SHP77 treated with DMSO at 0.1 percent for 48 hours (cell line): ENCODE data around the gene ZNF687.

ENCODE experiments used
- DNase-seq: peaks from one replicate; lab custom pipeline; 2025; lab: John Stamatoyannopoulos, UW

The ZNF687 gene

DNA sequence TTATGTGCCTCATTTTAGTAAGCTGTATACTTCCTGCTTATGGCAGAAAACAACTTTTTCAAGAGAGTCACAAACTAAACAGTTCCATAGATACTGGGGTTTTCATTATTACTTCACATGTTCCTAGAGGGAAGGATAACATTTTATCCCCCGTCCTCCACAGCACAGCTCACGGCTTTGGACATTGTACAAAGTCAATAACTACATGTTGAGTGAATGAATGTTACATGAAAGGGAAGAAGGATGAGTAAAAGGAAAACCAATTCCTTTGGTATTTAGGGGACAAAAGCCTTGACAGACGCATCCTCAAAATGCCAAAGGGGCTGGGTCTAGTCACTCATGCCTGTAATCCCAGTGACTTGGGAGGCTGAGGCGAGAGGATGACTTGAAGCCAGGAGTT, 30.3 kb downstream of the ZNF687 start:
- no peak for DNase-seq

DNA sequence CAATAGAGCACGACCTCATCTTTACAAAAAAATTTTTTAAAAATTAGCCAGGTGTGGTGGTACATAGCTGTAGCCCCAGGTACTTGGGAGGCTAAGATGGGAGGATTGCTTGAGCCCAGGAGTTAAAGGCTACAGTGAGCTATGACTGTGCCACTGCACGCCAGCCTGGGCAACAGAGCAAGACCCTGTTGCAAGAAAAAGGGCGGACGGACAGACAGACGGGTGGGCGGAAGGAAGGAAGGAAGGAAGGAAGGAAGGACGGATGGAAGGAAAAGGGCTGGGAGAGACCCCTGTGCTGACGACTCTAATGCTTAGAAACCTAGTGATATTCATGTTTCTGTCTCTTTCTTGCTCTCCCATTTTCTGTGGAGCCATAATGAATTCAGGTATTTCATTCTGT, 30.7 kb downstream of the ZNF687 start:
- no peak for DNase-seq

DNA sequence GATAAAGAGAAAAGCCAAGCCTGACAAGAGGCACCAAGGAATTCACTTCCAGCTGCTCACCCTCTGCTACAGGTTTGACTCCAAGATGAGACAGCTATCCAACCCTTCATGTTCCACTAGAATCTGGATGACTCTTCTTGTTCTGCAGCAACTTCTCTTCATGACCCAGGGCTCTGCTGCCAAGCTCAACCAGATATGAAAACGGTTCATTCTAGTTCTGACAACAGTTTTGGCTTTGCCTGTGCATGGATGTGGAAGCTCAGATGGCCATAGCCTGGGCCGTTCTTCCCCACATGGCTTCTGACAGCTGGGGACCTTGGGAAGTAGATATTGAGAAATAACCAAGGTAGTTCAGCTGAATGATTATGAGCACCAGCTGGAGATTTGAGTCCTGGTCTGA, 31.4 kb downstream of the ZNF687 start:
- DNase-seq = no peak

DNA sequence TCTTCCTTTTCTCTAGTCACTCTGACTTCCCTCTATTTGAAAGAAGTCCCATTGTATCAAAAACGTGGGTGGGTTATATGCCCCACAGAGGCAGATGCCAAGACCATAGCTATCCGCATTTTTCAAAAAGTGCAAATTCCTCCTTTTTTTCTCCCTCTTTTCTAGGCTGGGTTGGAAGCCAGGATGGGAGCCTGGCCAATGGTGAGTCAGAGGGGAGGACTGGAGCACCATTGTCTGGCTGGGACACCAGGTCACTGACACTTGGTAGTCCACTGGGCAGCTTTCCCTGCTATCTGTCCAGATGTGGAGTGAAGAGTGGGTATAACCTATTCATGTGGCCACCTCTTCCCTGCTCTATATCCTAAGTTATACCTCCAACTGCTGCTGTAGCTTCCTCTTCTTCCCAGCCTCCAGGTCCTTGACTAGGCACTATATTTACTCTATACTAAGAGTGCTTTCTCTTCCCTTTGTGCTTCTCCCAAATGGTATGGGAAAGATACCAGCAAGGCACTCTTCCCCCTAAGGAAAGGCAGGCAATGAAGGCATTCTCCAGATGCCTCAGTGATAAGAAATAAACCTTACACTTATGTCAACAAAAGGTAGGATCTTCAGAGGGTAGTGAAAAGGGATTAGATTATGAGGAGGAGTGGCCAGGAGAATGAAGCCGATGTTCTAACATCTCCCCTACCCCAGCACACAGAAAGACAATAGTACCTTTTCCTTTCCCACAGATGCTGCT, 32.2 kb downstream of the ZNF687 start:
- no peak for DNase-seq

DNA sequence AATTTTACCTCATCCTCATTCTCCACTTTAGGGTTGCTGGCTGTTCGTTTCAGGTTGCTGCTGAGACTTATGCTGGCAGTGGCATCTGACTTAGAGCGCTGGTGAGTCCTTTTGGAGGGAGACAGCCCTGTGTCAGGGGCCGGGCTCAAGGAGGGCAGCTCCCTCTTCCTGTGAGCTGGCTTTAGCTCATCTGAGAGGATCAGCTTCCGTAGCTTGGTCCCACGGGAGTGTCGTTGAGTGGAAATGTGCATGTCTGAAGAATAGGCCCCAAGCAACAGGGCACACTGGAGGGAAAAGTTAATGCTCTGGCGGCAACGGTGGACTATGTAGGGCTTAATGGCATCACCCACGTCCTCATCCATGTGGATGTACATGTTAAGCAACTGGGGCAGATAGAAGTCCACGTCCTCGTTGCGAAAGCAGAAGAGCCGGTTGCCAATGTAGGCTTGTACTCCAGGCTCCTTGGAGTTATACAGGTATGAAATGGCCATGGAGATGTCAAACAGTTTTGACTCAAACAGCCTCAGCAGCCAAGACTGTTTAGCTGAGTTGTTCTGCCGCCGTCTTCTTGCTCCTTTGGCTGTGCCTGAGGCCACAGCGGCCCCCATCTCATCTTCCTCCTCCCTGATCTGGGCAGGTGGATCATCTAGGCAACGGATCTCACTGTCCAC, 33.6 kb downstream of the ZNF687 start:
- DNase-seq = no peak

DNA sequence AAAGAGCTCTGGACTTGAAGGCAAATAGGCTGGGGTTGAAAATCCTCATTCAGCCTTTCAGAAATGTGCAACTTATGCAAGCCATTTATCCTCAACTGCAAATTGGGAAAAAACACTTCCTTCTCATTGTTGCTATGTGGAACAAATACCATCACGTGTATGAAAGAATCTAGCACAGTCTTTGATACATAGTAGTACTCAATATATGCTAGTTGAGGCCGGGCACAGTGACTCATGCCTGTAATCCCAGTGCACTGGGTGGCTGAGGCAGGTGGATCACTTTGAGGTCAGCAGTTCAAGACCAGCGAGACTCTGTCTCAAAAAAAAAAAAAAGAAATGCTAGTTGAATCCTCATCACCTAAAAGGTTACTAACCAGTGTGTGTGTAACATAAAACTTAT, 36.9 kb downstream of the ZNF687 start:
- DNase-seq = no peak

DNA sequence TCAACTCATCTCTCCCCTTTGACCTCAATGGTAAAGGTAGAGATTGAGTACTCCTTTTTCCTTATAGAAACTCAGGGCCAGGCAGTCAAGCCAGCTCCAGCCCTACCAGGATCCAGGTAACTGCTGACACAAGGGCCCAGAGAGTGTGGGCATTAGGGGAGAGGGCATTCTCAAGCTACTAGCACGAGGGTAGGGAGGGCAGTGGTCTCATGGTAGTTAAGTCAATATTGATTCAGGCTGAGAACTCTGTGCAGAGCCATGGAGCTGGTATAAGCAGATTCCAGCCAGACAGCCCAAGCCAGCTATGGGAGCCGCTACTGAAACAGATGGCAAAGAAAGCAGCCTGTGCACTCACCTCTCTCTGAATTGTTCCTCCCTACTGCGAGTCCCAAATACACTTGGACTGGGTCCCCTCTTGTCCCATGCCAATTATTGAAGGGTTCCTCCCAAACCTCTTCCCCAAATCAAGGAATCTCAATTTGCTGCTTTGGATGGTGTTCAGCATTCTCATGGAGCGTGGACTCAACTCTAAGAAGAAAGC, 42.4 kb downstream of the ZNF687 start:
- DNase-seq = no peak

DNA sequence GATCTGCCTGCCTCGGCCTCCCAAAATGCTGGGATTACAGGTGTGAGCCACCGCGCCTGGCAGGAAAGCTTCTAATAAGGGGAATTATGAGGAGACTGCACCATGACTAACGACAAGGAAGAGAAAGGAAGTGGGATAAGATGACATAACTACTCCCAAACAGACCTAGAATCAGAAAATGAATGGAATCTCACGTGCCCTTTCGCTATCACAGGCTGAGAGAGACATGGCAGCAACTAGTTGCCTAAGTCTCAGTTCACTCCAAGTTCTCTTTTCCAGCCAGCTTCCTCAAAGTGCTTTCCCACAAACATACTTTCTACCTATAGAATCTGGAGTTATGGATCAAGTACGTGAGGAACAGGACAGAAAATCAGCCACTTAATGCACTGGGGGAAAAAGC, 43.1 kb downstream of the ZNF687 start:
- no peak for DNase-seq

DNA sequence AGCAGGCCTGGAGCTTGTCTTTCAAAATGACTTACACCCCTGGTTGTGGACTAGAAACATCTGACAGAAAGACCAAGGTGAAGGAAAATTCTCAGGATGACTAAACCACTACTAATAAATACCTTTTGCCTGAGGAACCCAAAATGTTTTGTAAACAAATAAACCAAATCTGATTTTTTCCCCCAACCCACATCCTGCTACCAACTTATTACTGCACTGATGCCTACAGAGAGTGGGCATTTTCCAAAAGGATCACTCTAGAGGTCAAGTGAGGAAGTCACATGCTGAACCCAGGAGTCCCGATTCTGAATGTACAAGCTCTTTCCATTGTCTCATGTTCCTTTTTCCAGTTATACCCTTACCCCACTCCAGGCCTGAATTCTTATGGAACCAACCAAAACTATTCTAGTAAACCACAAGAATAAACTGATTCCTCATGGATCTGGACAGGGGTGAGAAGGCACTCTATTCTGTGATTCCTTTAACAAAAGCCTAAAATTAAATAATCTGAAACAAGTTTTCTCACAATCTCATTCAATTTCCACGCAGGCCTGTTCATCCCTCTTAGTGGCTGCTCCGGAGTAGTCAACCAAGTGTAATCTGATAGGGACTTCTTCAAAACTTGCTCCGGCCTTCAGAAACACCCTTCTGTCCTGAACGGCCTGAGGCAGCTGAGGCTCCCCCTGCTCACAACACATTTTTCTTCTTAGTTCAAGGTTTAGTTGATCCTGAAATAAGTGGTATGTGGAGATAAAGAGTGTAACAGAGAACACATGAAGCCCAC, 43.7 kb downstream of the ZNF687 start:
- DNase-seq = no peak

DNA sequence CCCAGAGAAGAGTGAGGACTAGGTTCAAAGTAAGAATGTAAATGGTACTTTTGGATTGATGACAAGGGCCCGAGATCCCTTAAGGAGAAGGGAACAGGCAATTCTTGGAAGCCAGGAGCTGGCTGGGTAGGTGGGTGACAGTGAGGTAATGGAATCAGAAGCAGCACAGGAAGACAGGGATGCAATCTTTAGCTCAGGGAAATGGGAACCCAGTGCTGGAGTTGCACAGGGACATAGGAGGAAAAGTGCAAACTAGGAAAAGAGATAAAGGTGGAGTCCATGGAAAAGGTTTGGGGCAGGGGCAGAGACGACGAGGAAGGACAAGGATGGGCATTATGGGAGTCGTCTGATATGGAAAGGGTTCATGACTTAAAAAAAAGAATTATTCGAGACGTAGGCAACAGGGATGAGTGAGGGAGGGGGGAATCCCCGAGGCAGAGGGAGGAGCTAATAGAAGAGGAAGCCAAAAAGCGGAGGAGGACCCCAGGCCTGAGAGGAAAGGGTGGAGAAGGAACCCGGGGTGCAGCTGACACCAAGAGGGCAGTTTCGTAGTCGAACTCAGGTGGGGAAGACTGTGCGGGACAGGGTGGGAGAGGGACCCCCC, 44.6 kb downstream of the ZNF687 start:
- no peak for DNase-seq

DNA sequence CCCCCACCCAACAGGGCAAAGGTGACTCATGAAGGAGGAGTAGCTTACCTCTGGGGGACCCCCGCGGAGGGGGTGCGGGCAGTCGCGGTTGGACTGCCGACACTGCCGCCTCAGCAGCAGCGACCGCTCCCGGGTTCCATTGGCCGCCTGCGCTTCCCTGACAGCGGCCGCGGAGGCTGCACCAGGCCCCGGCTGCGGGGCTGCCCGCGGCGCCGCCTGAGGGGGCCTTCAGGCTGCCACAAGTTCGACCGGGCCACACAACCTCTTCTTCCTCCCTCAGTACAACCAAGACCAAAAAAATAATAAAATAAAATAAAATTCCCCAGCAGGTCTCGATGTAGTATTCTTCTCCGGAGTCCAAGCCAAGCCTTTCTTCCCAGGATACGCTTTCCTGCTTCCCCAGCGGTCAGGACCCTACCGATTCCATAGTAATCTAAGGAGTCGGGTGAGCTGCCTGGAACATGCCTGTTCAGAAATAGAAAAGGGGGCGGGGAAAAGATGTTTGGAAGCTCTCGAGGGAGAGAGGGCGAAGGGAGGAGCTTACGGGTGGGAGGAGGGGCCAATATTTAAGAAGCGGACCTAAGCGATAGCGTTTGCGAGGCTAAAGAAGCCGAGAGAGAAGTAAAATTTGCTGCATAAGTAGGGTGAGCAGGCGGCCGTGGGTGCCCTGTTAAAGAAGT, 45.3 kb downstream of the ZNF687 start, which contains the start of gene PI4KB:
Gene PI4KB (minus strand): TSS at position 194 of the 680 bp plus-strand sequence. CDS start 10,935 bp downstream, outside the sequence.
- peak; percentile 100 for DNase-seq

DNA sequence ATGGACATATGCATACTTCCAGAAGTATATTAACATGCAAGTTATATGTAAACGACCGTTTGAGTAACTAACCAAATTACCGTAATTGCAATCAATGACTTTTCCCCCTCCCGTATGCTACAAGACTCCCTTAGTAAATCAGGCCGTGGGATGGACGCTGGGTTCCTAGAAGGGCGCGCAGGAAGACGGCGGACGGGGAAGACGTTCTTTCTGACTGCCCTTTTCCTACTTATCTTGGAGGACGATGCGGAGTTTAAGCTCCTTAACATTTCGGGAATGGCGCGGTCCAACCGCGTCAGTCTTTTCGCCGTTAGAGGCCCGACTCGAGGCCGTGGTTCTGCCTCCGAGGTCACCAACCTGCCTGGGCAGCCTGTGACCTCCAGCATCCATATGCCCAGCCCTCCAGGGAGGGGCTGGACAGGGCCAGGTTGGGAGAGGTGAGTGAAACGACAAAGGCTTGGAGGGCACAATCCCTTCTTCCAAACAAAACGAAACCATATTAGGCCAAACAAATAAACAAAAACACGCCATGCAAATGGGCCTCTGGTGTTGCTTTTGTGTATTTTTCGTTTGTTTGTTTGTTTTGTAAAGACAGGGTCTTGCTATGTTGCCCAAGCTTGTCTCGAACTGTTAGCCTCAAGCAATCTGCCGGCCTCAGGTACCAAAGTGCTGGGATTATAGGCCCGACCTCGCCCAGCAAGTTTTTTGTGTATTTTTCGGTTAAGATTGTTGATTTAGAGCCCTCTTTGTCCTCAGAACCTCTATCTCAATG, 46.0 kb downstream of the ZNF687 start:
- peak; percentile 87 for DNase-seq

DNA sequence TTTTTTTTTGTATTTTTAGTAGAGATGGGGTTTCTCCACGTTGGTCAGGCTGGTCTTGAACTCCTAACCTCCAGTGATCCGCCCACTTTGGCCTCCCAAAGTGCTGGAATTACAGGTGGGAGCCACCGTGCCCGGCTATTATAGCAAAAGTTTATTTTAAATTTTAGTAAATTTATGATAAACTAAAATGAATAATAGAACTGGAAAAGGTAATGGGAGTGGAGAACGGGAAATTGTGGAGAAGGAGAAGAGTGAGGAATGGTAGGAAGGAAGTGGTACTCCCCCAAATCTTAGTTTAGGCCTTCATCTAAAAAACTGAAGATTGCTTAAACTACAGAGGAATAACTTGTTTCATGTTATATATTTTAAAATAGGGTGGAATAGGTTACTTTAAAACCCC, 52.7 kb downstream of the ZNF687 start:
- no peak for DNase-seq

DNA sequence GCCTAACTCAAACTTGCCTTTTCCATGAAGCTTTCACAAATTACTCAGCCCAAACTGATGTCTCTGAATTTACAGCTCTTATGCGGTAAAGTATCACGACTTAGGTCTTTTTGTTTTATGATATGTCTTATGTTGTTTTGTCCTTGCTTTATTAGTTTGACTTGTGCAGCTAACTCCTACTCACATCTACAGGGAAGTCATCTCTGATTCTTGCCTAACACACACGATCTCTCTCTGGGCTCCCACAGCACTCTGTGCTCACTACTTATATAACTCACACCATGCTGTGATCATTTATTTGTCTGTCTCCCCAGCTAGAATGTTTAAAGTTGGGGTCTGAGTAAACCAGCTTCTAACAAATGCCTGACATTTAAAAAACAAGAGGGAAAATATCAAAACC, 54.5 kb downstream of the ZNF687 start:
- DNase-seq = no peak

DNA sequence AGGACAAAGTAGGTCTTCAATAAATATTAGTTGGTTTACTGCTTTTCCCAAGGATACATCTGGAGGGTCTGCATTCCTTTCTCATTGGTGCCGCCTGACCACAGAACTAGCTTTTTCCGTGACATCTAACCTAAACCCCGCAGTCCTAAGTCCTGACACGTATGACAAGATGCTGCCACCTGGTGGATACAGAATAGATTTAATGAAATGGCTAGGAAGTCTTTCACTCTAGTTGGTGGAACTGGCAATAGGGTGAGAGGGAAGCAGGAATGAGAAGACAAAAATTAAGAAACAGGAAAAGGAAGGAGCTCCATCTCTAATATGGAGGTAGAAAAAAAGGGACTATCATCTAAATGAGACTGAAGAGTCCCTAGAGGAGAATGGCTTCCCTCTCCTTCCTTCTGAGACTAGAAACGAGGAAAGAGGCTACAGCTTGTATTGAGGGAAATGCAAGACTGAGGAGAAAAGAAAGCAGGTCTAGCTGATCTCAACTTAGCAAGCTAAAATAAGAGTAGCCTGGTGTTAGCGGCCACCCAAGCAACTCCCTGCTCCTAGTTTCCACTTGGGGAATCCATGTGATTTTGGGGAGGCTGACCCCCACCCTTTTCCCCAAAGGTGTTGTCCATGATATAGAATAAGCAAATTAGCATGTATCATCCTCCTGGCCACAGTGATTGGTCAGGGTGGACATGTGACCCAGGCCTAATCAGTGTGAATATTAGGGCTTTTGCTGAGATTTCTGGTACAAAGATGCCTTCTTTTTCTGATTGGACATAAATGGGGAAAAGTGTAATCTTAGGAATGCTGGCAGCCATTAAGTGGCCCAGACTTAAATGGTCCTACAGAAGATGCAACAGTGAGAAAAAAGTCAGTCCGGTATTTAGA, 59.0 kb downstream of the ZNF687 start:
- peak; percentile 83 for DNase-seq
